ENCODE measurements around the gene IDH3G. TPM values are rescaled to one million over a fixed set of nuclear protein-coding genes. Genes with fewer than 3 reads are reported as not detected.

IDH3G gene
- total RNA-seq, 1 experiment from 2014 or later: 43.2 TPM

DNA sequence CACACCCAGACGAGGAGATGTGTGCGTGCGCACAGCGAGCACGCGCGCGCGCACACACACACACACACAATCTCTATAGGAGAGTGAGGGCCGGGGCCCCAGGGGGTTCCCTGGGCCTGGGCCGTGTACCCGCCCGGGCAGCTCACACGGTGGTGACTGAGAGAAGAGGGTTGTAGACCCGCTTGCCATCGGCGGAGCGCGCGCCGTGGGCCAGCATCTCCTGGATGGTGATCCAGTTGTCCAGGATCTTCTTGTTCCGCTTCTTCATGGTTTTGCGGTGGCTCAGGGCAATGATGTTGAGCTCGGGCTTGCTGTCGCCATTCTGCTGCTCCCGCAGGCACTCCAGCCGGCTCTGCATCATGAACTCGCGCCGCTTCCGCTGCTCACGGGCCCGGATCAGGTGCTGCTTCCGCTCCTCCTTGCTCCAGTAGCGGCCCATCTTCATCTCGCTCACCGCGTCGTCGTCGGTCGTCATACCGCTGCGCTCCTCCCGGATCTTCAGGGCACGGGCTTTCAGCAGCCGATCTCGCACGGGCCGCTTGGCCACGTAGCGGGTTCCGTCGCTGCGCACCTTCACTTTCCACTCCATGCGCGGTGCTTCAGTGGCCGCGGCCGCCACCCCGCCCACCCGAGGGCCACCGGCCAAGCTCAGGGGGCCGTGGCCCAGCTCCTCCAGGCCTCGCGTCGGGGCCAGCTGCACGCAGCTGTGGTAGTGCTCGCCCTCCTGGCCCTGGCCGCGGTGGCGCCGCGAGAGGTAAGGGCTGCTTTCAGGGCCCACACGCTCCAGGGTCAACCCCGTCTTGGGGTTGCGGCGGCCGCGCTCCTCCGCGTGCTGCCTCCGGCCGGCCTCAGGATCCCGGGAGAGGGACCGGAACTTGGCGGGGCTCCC, 9.3 kb upstream of the IDH3G start:
- H3K27me3 Mint-ChIP-seq (ENCODE audit: low read depth): peaks cover 5% of the 10 kb centered on the region
- no peak overlapping the region for H2BK12ac ChIP-seq (ENCODE audit: insufficient read length, low read depth, low read length)
- peaks cover 5% of the 10 kb centered on the region for H3K9me3 ChIP-seq (ENCODE audit: control insufficient read depth, low read depth, low read length)
- H2BK120ac ChIP-seq (ENCODE audit: low read depth, low read length, poor library complexity, severe bottlenecking): no peak overlapping the region
- peaks cover 16 to 35% (median 17%) of the 10 kb centered on the region in 3 experiments; a peak in 6 of 7 replicates for H3K36me3 Mint-ChIP-seq (ENCODE audit: insufficient read depth in 1 of 3, low read depth in 3 of 3)
- no peak overlapping the region for H3K4me3 Mint-ChIP-seq
- H2BK15ac ChIP-seq (ENCODE audit: low read depth, low read length): no peak overlapping the region
- H3K4me1 Mint-ChIP-seq: no peaks in the 10 kb centered on the region
- no peak overlapping the region for H3K18ac ChIP-seq (ENCODE audit: insufficient read length, low read depth, low read length)
- H3K4me2 ChIP-seq (ENCODE audit: insufficient read depth, insufficient read length, low read length): no peak overlapping the region
- H3K4me1 ChIP-seq (ENCODE audit: insufficient read depth, low read length): no peaks in the 10 kb centered on the region
- peaks cover 54 to 67% of the 10 kb centered on the region in 2 experiments for H3K9me3 Mint-ChIP-seq
- H3K79me1 ChIP-seq (ENCODE audit: insufficient read depth, low read depth, low read length, poor library complexity, severe bottlenecking): no peaks in the 10 kb centered on the region
- H3K23me2 ChIP-seq (ENCODE audit: insufficient read length, low read depth, low read length, poor library complexity, severe bottlenecking): no peaks in the 10 kb centered on the region
- H3K23ac ChIP-seq (ENCODE audit: insufficient read length, low read depth, low read length): no peak overlapping the region
- no peak overlapping the region for H4K91ac ChIP-seq (ENCODE audit: insufficient read length, low read depth, low read length)
- no peaks in the 10 kb centered on the region for H3K27me3 ChIP-seq (ENCODE audit: insufficient read depth, low read length)
- no peaks in the 10 kb centered on the region; the same call in 1 of the 2 replicates for H3K79me2 ChIP-seq (ENCODE audit: insufficient read depth, low read length)
- no peaks in the 10 kb centered on the region for H4K20me1 ChIP-seq (ENCODE audit: control insufficient read depth, insufficient read depth, insufficient read length)
- no peak overlapping the region for H4K5ac ChIP-seq (ENCODE audit: insufficient read length, low read depth, low read length)
- no peak overlapping the region for H3T11ph ChIP-seq (ENCODE audit: low read length)
- no peak overlapping the region; a peak in 2 of 7 replicates for H3K27ac Mint-ChIP-seq
- H2BK20ac ChIP-seq (ENCODE audit: low read depth, low read length, poor library complexity, severe bottlenecking): no peak overlapping the region
- no peak overlapping the region for H2BK5ac ChIP-seq (ENCODE audit: insufficient read length, low read length)
- no peak overlapping the region for H2AFZ ChIP-seq (ENCODE audit: low read length)
- no peak overlapping the region for H3K4ac ChIP-seq (ENCODE audit: low read depth, low read length)
- no CpG with 5 or more reads among the region's 87 CpGs for WGBS (ENCODE audit: extremely low coverage, insufficient read length, low lambda C conversion rate)
- no peak overlapping the region for H3K14ac ChIP-seq (ENCODE audit: insufficient read depth, low read length)
- TF ChIP-seq, protein P1, sequence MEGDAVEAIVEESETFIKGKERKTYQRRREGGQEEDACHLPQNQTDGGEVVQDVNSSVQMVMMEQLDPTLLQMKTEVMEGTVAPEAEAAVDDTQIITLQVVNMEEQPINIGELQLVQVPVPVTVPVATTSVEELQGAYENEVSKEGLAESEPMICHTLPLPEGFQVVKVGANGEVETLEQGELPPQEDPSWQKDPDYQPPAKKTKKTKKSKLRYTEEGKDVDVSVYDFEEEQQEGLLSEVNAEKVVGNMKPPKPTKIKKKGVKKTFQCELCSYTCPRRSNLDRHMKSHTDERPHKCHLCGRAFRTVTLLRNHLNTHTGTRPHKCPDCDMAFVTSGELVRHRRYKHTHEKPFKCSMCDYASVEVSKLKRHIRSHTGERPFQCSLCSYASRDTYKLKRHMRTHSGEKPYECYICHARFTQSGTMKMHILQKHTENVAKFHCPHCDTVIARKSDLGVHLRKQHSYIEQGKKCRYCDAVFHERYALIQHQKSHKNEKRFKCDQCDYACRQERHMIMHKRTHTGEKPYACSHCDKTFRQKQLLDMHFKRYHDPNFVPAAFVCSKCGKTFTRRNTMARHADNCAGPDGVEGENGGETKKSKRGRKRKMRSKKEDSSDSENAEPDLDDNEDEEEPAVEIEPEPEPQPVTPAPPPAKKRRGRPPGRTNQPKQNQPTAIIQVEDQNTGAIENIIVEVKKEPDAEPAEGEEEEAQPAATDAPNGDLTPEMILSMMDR (conservative IDR thresholded peaks at IDR 0.05): no peak
- no peak overlapping the region for H3K9ac ChIP-seq (ENCODE audit: extremely low read depth, insufficient read length, low read length)
- no peak overlapping the region for H4K8ac ChIP-seq (replicated peaks; ENCODE audit: insufficient read length, low read depth, low read length)
- no peak overlapping the region for H3K56ac ChIP-seq (ENCODE audit: insufficient read length, low read depth, low read length)
- DNase-seq: no peak
- no peak overlapping the region for H2AK5ac ChIP-seq (ENCODE audit: insufficient read length, low read length)
- H3K27ac ChIP-seq (ENCODE audit: insufficient read length, low read depth, low read length): no peak overlapping the region

Measured in H9 (cell line).